Keratinocyte (primary cell): Measurements from ENCODE around the gene RTP3. TPM values are rescaled to one million over a fixed set of nuclear protein-coding genes. Genes with fewer than 3 reads are reported as not detected.

Source experiments
- DNase-seq: peaks from one replicate; pipeline ENCODE4 v3.0.0-alpha.2; 2011; ENCODE audit warnings: low read depth, missing footprints, low spot score
- FAIRE-seq: peaks from 2 replicates; lab custom pipeline; 2011; peaks lifted over from hg19 to GRCh38; lab: Jason Lieb, UNC
- H2AFZ ChIP-seq: 2 replicates; pipeline ENCODE4 v1.6.0; 2012; ENCODE audit warnings: low read length, control low read depth, inconsistent platforms; ENCODE audit not compliant: control insufficient read depth
- H3K27ac ChIP-seq: 2 replicates; pipeline ENCODE4 v1.5.1; 2011; ENCODE audit warnings: low read length; ENCODE audit not compliant: control insufficient read depth, insufficient read depth
- H3K27me3 ChIP-seq: 3 replicates; pipeline ENCODE4 v1.6.0; 2011; ENCODE audit warnings: low read length; ENCODE audit not compliant: control insufficient read depth, insufficient read depth; ENCODE audit errors: extremely low read depth
- H3K36me3 ChIP-seq, 2 experiments: 2 replicates in 1 of 2; 3 replicates in 1 of 2; pipeline ENCODE4 v1.5.1; 2011; ENCODE audit warnings: low read length in 2 of 2, mild to moderate bottlenecking in 1 of 2; ENCODE audit not compliant: control insufficient read depth in 2 of 2, insufficient read depth in 2 of 2; ENCODE audit errors: extremely low read depth in 1 of 2
- H3K4me1 ChIP-seq: 3 replicates; pipeline ENCODE4 v1.5.1; 2011; ENCODE audit warnings: low read length; ENCODE audit not compliant: control insufficient read depth, insufficient read depth; ENCODE audit errors: extremely low read depth
- H3K4me2 ChIP-seq: 3 replicates; pipeline ENCODE4 v1.6.0; 2011; ENCODE audit warnings: low read depth, low read length; ENCODE audit not compliant: control insufficient read depth, insufficient read depth; ENCODE audit errors: extremely low read depth
- H3K4me3 ChIP-seq, 3 experiments: fragments of 200-600 bp in 1 of 3; sonication (generic) in 1 of 3; 2 replicates in 2 of 3; 3 replicates in 1 of 3; pipeline ENCODE4 v1.5.1; 2011 to 2016; ENCODE audit warnings: low read length in 3 of 3, mild to moderate bottlenecking in 3 of 3, control low read depth in 2 of 3, inconsistent platforms in 1 of 3, low read depth in 1 of 3, mixed read lengths in 1 of 3, mixed run types in 1 of 3, moderate library complexity in 1 of 3; ENCODE audit not compliant: control insufficient read depth in 2 of 3, insufficient read depth in 2 of 3; ENCODE audit errors: extremely low read depth in 1 of 3
- H3K79me2 ChIP-seq: 2 replicates; pipeline ENCODE4 v1.6.0; 2012; ENCODE audit warnings: low read length; ENCODE audit not compliant: control insufficient read depth, insufficient read depth
- H3K9ac ChIP-seq: 3 replicates; pipeline ENCODE4 v1.6.0; 2011; ENCODE audit warnings: low read length; ENCODE audit not compliant: control insufficient read depth, insufficient read depth; ENCODE audit errors: extremely low read depth
- H3K9me1 ChIP-seq: 3 replicates; pipeline ENCODE4 v1.6.0; 2011; ENCODE audit warnings: low read length; ENCODE audit not compliant: control insufficient read depth, insufficient read depth; ENCODE audit errors: extremely low read depth
- H3K9me3 ChIP-seq: 2 replicates; pipeline ENCODE4 v1.5.1; 2012; ENCODE audit warnings: low read depth, low read length; ENCODE audit not compliant: control insufficient read depth
- H4K20me1 ChIP-seq: 3 replicates; pipeline ENCODE4 v1.6.0; 2011; ENCODE audit warnings: low read length; ENCODE audit not compliant: control insufficient read depth, insufficient read depth; ENCODE audit errors: extremely low read depth
- EZH2 ChIP-seq: IDR thresholded peaks from one replicate; pipeline ENCODE4 v1.6.1; 2012; ENCODE audit warnings: inconsistent platforms, mild to moderate bottlenecking, low read length, moderate library complexity
- dilution Hi-C: fragments of 300-500 bp; cut with MboI; formaldehyde crosslinking; loops from one replicate; pipeline ENCODE4 v1.7.0; 2020; ENCODE audit warnings: low sequenced_read_pairs; ENCODE audit not compliant: extremely low pct_ligation_motif_present
- polyA plus RNA-seq, 5 experiments: library from polyadenylated mRNA; depleted of rRNA in 3 of 5; stranded (reverse) in 3 of 5; stranded (forward) in 1 of 5; unstranded in 1 of 5; fragments of >200 nt; gene quantifications; 1 replicate in 1 of 5; 2 replicates in 3 of 5; 3 replicates in 1 of 5; pipeline versions ENCODE4 v1.2.1 to v1.2.3, GENCODE V29; 2011 to 2012; ENCODE audit warnings: missing spikeins in 2 of 5, low read depth in 1 of 5, low replicate concordance in 1 of 5
- TF ChIP-seq, protein P1 (sequence below), 3 experiments: IDR thresholded peaks in 1 of 3; conservative IDR thresholded peaks in 1 of 3; optimal IDR thresholded peaks in 1 of 3; 2 replicates in 2 of 3; 3 replicates in 1 of 3; pipeline versions ENCODE3 to v1.5.1; 2011; ENCODE audit warnings: low read length in 3 of 3, mild to moderate bottlenecking in 3 of 3, moderate library complexity in 2 of 3, control low read depth in 1 of 3, inconsistent platforms in 1 of 3; ENCODE audit not compliant: insufficient read depth in 2 of 3; ENCODE audit errors: extremely low read depth in 1 of 3

The RTP3 gene
- polyA plus RNA-seq, 1 donor (not counting 4 experiments of a cell fraction or from before 2014, with no cell fraction given) = not detected

DNA sequence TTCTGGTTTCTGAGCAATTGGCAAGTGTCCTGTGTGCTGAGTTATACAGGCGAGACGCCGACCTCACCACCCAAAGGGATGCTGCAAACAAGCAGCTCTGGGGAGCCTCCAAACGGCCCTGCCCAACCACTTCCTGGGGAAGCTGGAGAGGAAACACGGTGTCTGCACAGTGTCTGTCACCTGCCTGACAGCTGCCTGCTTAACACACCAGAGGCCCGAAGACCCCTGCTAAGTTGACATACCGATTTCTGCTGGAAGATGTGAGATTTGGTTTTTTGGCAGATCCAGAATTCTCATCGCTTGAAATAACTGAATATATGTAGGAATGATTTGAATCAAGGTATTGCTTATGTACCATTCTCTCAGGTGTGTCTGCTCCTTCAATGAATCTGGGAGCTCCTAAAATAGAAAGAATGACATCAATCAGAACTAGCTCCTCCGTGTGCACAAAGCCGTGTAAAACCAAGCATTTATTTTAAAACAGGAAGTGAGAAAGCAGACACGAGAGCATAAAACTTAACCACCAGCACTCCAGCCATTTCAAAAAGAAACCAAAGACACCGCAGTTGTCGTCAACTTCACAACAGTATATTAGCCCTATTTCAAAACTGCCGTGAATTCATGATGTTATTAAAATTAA, 41.1 kb downstream of the RTP3 start:
- no peaks in the 10 kb centered on the region for H3K36me3 ChIP-seq
- no peaks in the 10 kb centered on the region for H3K9me3 ChIP-seq
- H3K9me1 ChIP-seq = no peaks in the 10 kb centered on the region
- dilution Hi-C loops = no loop called here
- H3K4me2 ChIP-seq = peak overlapping the region; percentile 8
- H3K79me2 ChIP-seq = no peaks in the 10 kb centered on the region
- no peak overlapping the region for H3K4me3 ChIP-seq
- no peak overlapping the region for H3K27ac ChIP-seq
- H2AFZ ChIP-seq = peak overlapping the region; percentile 4
- no peak for DNase-seq
- TF ChIP-seq, protein P1, sequence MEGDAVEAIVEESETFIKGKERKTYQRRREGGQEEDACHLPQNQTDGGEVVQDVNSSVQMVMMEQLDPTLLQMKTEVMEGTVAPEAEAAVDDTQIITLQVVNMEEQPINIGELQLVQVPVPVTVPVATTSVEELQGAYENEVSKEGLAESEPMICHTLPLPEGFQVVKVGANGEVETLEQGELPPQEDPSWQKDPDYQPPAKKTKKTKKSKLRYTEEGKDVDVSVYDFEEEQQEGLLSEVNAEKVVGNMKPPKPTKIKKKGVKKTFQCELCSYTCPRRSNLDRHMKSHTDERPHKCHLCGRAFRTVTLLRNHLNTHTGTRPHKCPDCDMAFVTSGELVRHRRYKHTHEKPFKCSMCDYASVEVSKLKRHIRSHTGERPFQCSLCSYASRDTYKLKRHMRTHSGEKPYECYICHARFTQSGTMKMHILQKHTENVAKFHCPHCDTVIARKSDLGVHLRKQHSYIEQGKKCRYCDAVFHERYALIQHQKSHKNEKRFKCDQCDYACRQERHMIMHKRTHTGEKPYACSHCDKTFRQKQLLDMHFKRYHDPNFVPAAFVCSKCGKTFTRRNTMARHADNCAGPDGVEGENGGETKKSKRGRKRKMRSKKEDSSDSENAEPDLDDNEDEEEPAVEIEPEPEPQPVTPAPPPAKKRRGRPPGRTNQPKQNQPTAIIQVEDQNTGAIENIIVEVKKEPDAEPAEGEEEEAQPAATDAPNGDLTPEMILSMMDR (optimal IDR thresholded peaks at IDR 0.05 in 1 of 3, IDR thresholded peaks at IDR 0.05 in 1 of 3, conservative IDR thresholded peaks at IDR 0.05 in 1 of 3; ENCODE audit: extremely low read depth in 1 of 3, insufficient read depth in 2 of 3, low read length in 3 of 3) = no peak
- TF ChIP-seq EZH2 = no peak
- H3K9ac ChIP-seq = no peak overlapping the region
- H3K27me3 ChIP-seq = no peaks in the 10 kb centered on the region
- H4K20me1 ChIP-seq = no peaks in the 10 kb centered on the region
- peaks cover 5% of the 10 kb centered on the region for H3K4me1 ChIP-seq
- FAIRE-seq = no peak

DNA sequence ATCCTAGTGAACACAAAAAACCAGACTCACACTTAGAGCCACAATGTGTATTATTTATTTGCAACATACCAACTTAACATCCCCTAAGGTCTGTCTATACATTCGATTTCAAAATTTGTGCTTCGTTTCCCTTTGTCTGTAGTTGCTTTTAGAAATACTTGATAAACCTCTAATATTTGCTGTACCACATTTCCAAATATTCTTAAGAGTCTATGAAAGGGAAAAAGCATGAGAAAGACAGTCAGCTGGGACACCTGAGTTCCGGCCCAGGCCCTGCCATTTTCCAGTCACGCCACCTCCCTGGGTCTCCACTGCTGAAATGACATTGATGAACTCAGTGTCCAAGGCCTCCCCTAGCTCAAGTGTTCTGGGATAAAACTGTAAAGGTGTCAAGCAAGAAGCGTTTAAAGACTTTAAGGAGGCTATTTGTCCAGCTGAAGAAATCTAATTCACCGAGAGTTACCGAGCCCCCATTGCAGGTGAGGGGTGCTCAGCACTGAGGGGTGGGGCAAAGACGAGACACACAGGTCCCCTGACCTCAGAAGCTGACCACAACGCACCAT, 41.7 kb downstream of the RTP3 start:
- Histone ChIP-seq H3K4me3 (no peak overlapping the region), H3K36me3 (no peaks in the 10 kb centered on the region), H3K27me3 (no peaks in the 10 kb centered on the region), H3K27ac (no peak overlapping the region), H3K9me1 (no peaks in the 10 kb centered on the region), H3K79me2 (no peaks in the 10 kb centered on the region), H2AFZ (no peak overlapping the region), H3K4me1 (peaks cover 5% of the 10 kb centered on the region), H3K4me2 (no peak overlapping the region), H3K9me3 (no peaks in the 10 kb centered on the region), H3K9ac (no peak overlapping the region), H4K20me1 (no peaks in the 10 kb centered on the region)
- TF ChIP-seq, protein P1 (optimal IDR thresholded peaks at IDR 0.05 in 1 of 3, IDR thresholded peaks at IDR 0.05 in 1 of 3, conservative IDR thresholded peaks at IDR 0.05 in 1 of 3; ENCODE audit: extremely low read depth in 1 of 3, insufficient read depth in 2 of 3, low read length in 3 of 3) = no peak
- no peak for TF ChIP-seq EZH2
- DNase-seq = no peak
- dilution Hi-C loops = no loop called here
- FAIRE-seq = no peak
